Fibroblast of lung (primary cell): ENCODE results near the gene EIF4A3.

Experiments
- EZH2 ChIP-seq: IDR thresholded peaks from 2 replicates; pipeline ENCODE4 v1.5.1; 2012; ENCODE audit warnings: low read length, control low read depth, mild to moderate bottlenecking; ENCODE audit errors: missing control alignments
- TF ChIP-seq, protein P1 (sequence below), 2 donors: IDR thresholded peaks in 1 of 2; conservative IDR thresholded peaks in 1 of 2; 1 replicate in 1 of 2; 2 replicates in 1 of 2; pipeline ENCODE4 v1.5.1; 2011 to 2012; ENCODE audit warnings: low read length in 2 of 2, control low read depth in 1 of 2, inconsistent platforms in 1 of 2, low read depth in 1 of 2, mild to moderate bottlenecking in 1 of 2

DNA sequence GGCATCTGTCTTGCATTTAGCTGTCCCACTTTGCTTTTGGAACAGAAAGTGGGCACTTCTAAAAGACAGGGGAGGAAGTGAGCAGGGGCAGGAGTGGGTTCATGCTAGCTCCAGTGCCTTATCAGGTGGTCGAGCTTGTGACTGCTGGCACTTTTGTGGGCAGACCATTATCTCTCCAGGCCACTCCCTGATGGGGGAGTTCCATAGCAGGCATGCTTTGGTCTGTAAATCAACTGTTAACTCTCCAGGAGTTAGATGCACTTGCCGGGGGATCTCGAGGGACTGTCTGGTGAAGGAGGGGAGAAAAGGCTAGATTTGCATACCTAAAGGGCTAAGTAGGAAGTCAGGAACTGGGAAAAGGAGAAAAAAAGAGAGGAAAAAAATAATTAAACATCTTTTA lies 13.6 kb upstream of the EIF4A3 start:
- TF ChIP-seq, protein P1, sequence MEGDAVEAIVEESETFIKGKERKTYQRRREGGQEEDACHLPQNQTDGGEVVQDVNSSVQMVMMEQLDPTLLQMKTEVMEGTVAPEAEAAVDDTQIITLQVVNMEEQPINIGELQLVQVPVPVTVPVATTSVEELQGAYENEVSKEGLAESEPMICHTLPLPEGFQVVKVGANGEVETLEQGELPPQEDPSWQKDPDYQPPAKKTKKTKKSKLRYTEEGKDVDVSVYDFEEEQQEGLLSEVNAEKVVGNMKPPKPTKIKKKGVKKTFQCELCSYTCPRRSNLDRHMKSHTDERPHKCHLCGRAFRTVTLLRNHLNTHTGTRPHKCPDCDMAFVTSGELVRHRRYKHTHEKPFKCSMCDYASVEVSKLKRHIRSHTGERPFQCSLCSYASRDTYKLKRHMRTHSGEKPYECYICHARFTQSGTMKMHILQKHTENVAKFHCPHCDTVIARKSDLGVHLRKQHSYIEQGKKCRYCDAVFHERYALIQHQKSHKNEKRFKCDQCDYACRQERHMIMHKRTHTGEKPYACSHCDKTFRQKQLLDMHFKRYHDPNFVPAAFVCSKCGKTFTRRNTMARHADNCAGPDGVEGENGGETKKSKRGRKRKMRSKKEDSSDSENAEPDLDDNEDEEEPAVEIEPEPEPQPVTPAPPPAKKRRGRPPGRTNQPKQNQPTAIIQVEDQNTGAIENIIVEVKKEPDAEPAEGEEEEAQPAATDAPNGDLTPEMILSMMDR (conservative IDR thresholded peaks at IDR 0.05 in 1 of 2, IDR thresholded peaks at IDR 0.05 in 1 of 2; ENCODE audit: low read depth in 1 of 2, low read length in 2 of 2) = no peak
- TF ChIP-seq EZH2 = no peak
